Esophagus muscularis mucosa (tissue), 4 donors: ENCODE results near the gene S100G.

ENCODE experiments used
- CTCF ChIP-seq, 3 experiments: fragments of 200-600 bp in 2 of 3; fragments of 450-650 bp in 1 of 3; sonication (generic) in 2 of 3; IDR thresholded peaks; one replicate each; pipeline ENCODE4 v1.5.1; 2017 to 2019; ENCODE audit warnings: antibody characterized with exemption in 3 of 3, mild to moderate bottlenecking in 2 of 3, moderate library complexity in 1 of 3
- EP300 ChIP-seq: sonication (generic); formaldehyde crosslinking; IDR thresholded peaks from one replicate; pipeline ENCODE4 v1.6.1; 2017; ENCODE audit warnings: antibody characterized with exemption
- POLR2A ChIP-seq: fragments of 450-650 bp; IDR thresholded peaks from one replicate; pipeline ENCODE4 v1.6.1; 2017; ENCODE audit warnings: antibody characterized with exemption, moderate library complexity, mild to moderate bottlenecking, low read depth
- POLR2AphosphoS5 ChIP-seq, 2 donors: sonication (generic); formaldehyde crosslinking; IDR thresholded peaks; one replicate each; pipeline ENCODE4 v1.6.1; 2017; ENCODE audit warnings: antibody characterized with exemption in 2 of 2

DNA sequence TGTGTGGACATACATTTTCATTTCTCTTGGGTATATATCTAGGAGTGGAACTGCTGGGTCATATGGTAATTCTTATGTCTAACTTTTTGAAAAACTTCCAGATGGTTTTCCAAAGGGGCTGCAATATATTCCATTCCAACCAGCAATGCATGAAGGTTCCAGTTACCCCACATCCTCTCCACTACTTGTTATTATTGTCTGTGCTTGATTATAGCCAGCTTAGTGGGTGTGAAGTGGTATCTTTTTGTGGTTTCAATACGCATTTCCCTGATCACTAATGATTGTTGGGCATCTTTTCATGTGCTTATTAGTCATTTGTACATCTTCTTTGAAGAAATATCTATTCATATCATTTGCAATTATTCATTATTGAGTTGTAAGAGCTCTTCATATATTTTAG is 31.5 kb upstream of the S100G start:
- TF ChIP-seq CTCF (IDR thresholded peaks at IDR 0.05) = no peak
- no peak for TF ChIP-seq POLR2A
- no peak for TF ChIP-seq EP300
- TF ChIP-seq POLR2AphosphoS5 (IDR thresholded peaks at IDR 0.05) = no peak
